Suprapubic skin (tissue), 4 donors: ENCODE results near the gene SPOCK2. TPM values are rescaled to one million over a fixed set of nuclear protein-coding genes. Genes with fewer than 3 reads are reported as not detected.

Experiments used
- DNase-seq, 2 donors: peaks; one replicate each; pipeline ENCODE4 v3.0.0-alpha.2; 2019; ENCODE audit warnings: low spot score in 2 of 2
- H3K27ac ChIP-seq: fragments of 200-600 bp; sonication (generic); one replicate; pipeline ENCODE4 v1.5.1; 2019
- H3K27me3 ChIP-seq: fragments of 200-600 bp; sonication (generic); one replicate; pipeline ENCODE4 v1.5.1; 2019
- H3K36me3 ChIP-seq: fragments of 200-600 bp; sonication (generic); one replicate; pipeline ENCODE4 v1.5.1; 2019
- H3K4me1 ChIP-seq: fragments of 200-600 bp; sonication (generic); one replicate; pipeline ENCODE4 v1.5.1; 2019
- H3K4me3 ChIP-seq: fragments of 200-600 bp; sonication (generic); one replicate; pipeline ENCODE4 v1.5.1; 2019; ENCODE audit warnings: mild to moderate bottlenecking
- H3K9me3 ChIP-seq: fragments of 200-600 bp; sonication (generic); one replicate; pipeline ENCODE4 v1.5.1; 2019
- CTCF ChIP-seq, 2 donors: fragments of 200-600 bp in 1 of 2; fragments of 450-650 bp in 1 of 2; sonication (generic) in 1 of 2; IDR thresholded peaks; one replicate each; pipeline ENCODE4 v1.5.1; 2016 to 2019; ENCODE audit warnings: antibody characterized with exemption in 2 of 2, mild to moderate bottlenecking in 1 of 2, moderate library complexity in 1 of 2
- EP300 ChIP-seq: sonication (generic); formaldehyde crosslinking; IDR thresholded peaks from one replicate; pipeline ENCODE4 v1.6.1; 2017; ENCODE audit warnings: antibody characterized with exemption
- POLR2A ChIP-seq, 2 donors: fragments of 450-650 bp; IDR thresholded peaks; one replicate each; pipeline ENCODE4 v1.6.1; 2017; ENCODE audit warnings: antibody characterized with exemption in 2 of 2, mild to moderate bottlenecking in 2 of 2, moderate library complexity in 2 of 2
- POLR2AphosphoS5 ChIP-seq, 3 donors: sonication (generic); formaldehyde crosslinking; IDR thresholded peaks; one replicate each; pipeline ENCODE4 v1.6.1; 2017; ENCODE audit warnings: antibody characterized with exemption in 3 of 3
- WGBS: methylation state at CpG from one replicate; pipeline ENCODE4 v1.1.5; 2018; 5-methylcytosine and 5-hydroxymethylcytosine counted together
- total RNA-seq, 4 donors: library from RNA; depleted of rRNA; stranded (reverse); fragments of >200 nt; gene quantifications; one replicate each; pipeline ENCODE4 v1.1.0, GENCODE V29; 2016

Gene SPOCK2
- total RNA-seq, 4 donors from 2014 or later: 1.5 to 3.7 (median 1.8) TPM

- no peaks in the 10 kb centered on the region for H3K9me3 ChIP-seq
- 90% methylated on average over 19 of the region's 19 CpGs for WGBS
- TF ChIP-seq POLR2A (IDR thresholded peaks at IDR 0.05) (no peak), POLR2AphosphoS5 (IDR thresholded peaks at IDR 0.05) (no peak), CTCF (IDR thresholded peaks at IDR 0.05) (no peak), EP300 (no peak)
- no peaks in the 10 kb centered on the region for H3K27me3 ChIP-seq
- no peak overlapping the region for H3K4me3 ChIP-seq
- DNase-seq: no peak
- H3K36me3 ChIP-seq: no peaks in the 10 kb centered on the region
- no peaks in the 10 kb centered on the region for H3K4me1 ChIP-seq
- H3K27ac ChIP-seq: no peak overlapping the region
Measured at GRCh38 chr10:72059843-72060822, 28.2 kb downstream of the SPOCK2 start.

- Histone ChIP-seq H3K4me1 (no peaks in the 10 kb centered on the region), H3K36me3 (no peaks in the 10 kb centered on the region), H3K4me3 (no peak overlapping the region), H3K27me3 (no peaks in the 10 kb centered on the region), H3K9me3 (no peaks in the 10 kb centered on the region), H3K27ac (no peak overlapping the region)
- TF ChIP-seq POLR2A (IDR thresholded peaks at IDR 0.05) (no peak), CTCF (IDR thresholded peaks at IDR 0.05) (no peak), POLR2AphosphoS5 (IDR thresholded peaks at IDR 0.05) (no peak), EP300 (no peak)
- WGBS: 71% methylated on average over 21 of the region's 21 CpGs
- no peak for DNase-seq
Measured at GRCh38 chr10:72058989-72059842, 29.1 kb downstream of the SPOCK2 start.

GRCh38 chr10:72058347-72058898, 29.9 kb downstream of the SPOCK2 start:
- Histone ChIP-seq H3K9me3 (no peaks in the 10 kb centered on the region), H3K4me3 (no peak overlapping the region), H3K27me3 (no peaks in the 10 kb centered on the region), H3K4me1 (no peaks in the 10 kb centered on the region), H3K36me3 (no peaks in the 10 kb centered on the region), H3K27ac (no peak overlapping the region)
- DNase-seq: no peak
- TF ChIP-seq POLR2AphosphoS5 (IDR thresholded peaks at IDR 0.05) (no peak), CTCF (IDR thresholded peaks at IDR 0.05) (no peak), POLR2A (IDR thresholded peaks at IDR 0.05) (no peak), EP300 (no peak)
- WGBS: 85% methylated on average over 12 of the region's 12 CpGs

DNA sequence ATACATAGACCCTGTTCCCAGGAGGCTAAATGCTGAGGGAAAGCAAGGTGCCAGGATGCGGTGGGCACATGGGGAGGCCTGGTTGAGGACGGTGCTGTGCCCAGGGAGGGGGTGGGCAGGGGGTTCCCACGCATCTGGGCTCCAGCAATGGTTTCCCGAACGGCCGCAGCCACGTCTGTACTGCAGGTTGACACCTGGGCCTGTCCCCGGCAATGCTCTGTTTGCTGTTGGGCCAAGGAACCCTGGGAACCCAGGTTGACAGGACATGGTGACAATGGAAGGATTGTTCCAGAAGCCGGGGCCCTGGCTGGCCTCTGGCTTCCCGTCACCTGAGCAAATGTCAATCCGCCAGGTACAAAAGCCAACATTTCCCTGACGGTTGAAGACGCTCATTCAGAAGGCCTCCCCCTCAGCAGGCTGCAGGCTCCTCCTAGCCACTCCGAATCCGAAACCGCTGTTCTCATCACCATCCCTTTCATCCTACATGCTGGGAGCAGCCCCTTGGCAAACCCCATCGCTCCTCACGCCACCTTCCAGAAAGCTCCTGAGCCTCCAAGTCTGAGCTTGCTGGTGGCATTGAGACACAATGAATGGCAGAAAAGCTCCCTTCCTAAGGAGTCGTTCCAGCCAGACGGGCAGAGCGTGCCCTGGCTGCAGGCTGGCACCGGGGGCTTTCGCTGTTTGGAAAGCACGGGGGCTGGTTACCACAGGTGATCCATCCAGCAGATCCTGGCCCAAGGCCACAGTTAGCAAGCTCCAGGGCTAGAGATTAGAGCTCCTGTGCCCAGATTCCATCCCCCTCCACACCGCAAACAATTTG, 31.2 kb downstream of the SPOCK2 start:
- no peak overlapping the region for H3K27ac ChIP-seq
- H3K36me3 ChIP-seq: no peaks in the 10 kb centered on the region
- WGBS: 66% methylated on average over 8 of the region's 25 CpGs
- no peaks in the 10 kb centered on the region for H3K4me1 ChIP-seq
- no peaks in the 10 kb centered on the region for H3K9me3 ChIP-seq
- no peak overlapping the region for H3K4me3 ChIP-seq
- TF ChIP-seq POLR2A (IDR thresholded peaks at IDR 0.05): no peak
- no peak for TF ChIP-seq CTCF (IDR thresholded peaks at IDR 0.05)
- TF ChIP-seq EP300: no peak
- TF ChIP-seq POLR2AphosphoS5 (IDR thresholded peaks at IDR 0.05): no peak
- H3K27me3 ChIP-seq: no peaks in the 10 kb centered on the region
- no peak for DNase-seq
